HG02938 (cell line): ENCODE measurements around the gene GRIK2.

Experiments used
- ATAC-seq: cut with Tn5 transposase; IDR thresholded peaks from one replicate; pipeline ENCODE4 v1.9.1; 2021; ENCODE audit warnings: mild to moderate bottlenecking, moderate library complexity; ENCODE audit not compliant: unreplicated experiment

The GRIK2 gene

DNA sequence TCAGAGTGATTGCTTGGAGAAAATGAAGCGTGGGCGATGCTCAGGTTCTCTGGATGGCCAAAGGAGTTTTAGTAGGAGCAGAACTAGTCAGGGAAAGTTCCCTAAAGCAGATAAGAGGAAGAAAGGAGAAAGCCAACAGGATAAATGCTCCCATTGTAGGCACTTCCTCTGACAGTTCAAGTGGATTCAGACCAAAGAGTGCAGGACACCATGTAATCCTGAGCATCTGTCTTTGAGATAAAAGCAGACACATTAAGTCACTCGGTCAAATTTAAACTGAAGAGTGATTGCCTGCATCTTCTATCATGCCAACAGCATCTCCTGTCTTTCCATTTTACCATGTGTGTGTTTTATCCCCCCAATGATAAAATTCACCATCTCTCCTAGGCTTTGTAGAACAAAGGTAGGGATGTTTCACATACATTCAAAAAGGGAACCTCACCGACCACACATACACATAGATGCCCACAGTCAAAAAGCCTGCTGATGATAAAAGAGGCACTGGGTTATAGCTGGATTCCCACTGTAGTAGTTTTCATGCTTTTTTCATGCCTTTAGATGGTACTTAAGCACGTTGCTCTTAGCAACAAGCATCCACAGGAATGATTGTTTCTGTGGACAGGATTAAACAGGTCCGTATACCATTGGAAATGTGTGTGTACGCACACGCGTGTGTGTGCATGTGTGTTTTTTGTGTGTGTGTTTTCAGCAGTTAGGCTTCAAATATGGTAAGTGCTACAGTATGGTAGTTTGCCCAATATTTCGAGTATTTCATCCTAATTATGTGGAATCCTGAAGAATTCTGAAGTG lies 7.0 kb downstream of the GRIK2 start:
- no peak for ATAC-seq

DNA sequence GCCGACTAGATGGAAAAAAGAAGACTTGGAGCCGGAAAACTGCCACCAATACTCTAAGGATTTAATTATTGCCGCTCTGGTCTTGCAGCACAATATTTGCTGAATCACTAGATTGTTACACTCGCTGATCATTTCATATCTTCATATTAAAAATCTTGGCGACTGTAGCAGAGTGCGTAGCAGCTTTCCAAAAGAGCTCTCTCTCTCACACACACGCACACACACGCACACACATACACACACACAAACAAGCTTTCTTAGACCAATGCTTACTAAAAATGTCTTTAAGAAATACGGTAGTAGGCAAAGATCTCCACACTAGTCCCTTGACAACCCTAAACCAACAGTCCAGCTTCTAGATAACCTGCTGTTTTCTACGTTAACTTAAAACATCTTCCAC lies 7.7 kb downstream of the GRIK2 start:
- no peak for ATAC-seq

DNA sequence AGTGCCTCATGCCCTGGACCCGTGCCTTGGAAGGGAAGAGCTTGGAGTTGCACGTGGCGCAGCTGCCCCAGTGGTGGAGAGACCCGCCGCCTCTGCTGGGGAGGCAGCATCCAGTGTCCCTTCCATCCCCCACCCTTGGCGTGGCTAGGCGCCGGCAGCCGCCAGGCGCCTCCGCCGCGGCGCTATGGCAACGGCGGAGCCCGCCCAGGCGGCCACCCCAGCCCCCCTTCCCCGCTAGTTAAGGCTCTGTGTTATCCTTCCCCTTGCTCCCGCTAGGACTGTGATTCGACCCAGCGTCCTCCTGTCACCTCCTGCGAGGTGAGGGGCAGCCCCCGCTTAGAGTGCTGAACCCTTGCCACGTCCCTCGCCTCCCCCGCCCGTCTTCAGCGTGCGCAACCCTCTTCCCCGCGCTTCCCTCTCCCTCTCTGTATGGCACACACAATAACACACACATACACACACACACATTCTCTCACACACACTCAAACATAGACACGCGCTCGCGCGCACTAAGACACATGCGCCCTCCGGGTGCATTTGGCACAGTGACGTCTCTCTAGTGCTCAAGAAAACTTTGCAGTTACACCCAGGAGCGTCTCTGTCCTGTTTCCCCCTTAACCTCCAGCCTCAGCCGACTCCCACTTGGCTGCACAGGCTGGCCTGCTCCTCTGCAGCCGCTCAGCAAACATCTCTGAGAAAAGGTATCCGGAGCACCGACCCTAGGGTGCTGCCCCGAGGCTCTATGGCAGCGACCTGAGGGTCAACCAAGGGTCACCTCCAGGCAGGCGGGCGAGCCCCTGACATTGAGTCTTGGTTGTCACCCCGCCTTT lies 8.5 kb downstream of the GRIK2 start:
- ATAC-seq: no peak

DNA sequence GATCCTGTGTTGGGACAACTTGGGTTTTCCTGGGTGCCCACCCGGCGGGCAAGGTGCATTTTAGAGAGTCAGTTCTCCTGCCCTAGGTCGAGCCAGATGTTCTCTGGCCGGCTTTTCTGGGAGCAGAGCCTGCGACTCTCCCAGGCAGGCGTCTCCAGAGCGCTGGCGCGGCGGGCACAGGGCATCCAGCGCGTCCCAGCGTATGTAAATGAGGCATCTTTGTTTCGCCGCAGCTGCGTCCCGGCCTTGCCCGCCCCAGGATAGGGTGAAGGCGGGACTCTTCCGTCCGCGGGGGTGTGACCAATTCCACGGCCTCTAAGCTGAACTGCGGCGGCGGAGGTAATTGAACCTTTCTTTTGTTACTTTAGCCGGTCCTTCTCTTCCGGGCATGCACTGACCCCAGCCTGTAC lies 9.1 kb downstream of the GRIK2 start:
- no peak for ATAC-seq

DNA sequence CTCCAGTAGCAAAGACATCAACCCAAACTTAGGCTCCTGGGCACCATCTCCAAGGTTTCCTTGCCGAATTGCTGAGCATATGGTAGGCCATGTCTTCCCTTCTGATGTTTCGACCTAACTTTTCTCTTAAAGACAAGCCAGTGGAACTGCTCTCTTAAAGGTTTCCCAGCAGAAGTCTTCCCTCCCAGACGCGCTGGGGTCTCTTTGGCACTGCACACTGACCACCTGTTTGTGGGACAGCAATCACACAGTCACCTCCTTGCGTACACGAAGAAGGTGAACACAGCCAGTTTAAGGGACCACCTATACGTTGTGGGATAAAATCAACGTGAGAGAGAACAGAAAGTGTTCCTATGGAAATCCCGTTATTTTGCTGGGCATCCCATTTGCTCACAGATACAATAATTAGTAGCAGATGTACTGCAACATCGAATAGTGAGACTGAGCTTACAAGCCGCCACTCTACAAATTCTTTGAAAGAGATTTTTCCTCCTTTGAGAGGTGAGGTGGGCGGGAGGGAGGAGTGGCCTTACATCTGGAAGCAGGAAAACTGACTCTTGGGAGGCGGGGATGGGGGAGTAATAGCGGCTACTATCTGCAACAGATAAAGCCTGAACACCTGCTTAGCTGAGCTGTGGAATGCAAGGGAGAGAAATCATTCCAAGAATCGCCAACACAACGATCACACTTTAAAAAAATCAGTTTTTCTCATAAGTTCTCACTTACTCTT lies 9.9 kb downstream of the GRIK2 start:
- ATAC-seq: no peak

DNA sequence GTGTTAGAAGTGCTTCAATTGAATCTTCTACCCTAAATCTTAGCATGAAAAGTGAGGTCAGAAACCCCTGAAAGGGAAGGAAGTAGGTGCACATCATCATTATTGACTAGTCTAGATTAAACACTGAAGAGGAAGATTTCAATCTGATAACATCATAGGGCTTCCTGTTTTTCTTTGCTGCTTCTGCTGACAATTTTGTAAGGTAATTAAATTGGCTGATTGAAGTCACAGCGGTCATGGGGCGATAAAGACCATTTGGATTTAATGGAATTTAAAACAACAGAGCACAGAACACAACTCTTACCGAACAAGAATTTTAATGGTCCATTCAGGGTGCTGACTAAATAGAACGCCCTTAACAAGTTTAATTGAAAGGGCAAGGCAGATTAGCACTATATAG lies 11.3 kb downstream of the GRIK2 start:
- no peak for ATAC-seq

DNA sequence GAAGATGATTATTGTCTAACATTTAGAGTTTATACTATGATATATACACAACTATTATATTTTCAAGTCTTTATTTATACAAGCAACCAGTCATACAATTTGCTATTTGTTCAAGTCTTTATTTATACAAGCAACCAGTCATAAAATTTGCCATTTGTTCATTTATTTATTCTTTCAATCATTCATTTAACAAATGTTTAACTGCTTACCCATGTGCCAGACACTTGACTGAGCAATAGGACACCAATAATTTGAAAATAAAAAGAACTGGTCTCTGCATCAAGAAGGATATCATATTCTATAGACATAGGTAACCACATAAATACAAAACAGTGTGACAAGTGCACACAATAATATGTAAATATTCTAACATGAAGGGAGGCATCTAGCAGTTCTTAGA lies 20.3 kb downstream of the GRIK2 start:
- ATAC-seq: no peak

DNA sequence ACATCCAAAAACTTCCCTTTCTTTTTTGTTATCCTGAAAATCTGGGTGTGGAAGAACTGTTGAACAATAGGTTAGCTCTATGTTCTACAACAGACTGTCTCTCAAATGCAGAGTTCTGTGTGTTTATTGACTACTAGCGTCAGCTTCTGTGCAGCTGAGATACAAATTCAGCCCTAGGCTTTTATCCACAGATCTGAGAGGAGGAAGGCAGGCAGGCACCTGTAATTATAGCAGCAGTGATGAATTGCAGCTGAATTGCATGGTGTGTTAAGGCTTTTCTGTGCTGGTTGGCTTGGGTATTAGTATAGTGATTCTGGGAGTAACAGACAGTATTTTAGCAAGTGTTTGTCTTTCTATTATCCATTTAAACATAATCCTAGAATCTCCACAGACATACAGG lies 24.4 kb downstream of the GRIK2 start:
- no peak for ATAC-seq

DNA sequence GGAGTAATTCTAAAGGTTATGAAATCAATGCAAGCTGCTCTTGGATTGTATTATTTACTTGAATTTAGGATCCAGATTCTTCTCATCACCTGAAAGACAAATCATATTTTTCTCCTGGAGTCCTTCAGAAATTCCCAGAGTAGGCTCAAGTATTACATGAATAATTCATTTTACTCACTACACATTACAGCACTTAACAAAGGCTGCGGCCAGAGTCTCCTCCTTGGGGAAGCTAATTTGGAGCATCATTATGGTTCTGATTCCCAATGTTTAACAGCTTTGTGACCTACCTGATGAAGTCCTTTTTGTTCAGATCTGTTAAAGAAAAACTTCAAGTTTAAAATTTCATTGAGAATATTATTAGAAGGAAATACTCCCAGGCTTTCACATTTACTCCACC lies 28.7 kb downstream of the GRIK2 start:
- ATAC-seq: no peak

DNA sequence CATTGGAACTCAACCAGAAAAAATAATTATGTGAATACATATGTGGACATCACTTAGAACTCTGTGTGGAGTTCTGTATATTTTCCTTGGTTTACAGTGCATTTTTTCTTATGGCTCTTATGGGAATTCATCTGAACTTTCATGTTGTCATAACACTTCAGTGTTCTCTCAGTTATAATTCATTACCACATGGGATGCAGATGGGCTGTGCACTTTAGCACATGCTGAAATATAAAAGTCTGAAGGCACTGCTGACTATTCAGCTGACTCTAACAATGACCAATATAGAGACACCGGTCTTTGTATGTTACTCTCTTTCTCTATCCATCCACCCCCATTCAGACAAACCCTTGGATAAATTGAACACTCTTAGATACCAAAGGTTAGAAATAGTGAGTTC lies 29.3 kb downstream of the GRIK2 start:
- ATAC-seq: no peak

DNA sequence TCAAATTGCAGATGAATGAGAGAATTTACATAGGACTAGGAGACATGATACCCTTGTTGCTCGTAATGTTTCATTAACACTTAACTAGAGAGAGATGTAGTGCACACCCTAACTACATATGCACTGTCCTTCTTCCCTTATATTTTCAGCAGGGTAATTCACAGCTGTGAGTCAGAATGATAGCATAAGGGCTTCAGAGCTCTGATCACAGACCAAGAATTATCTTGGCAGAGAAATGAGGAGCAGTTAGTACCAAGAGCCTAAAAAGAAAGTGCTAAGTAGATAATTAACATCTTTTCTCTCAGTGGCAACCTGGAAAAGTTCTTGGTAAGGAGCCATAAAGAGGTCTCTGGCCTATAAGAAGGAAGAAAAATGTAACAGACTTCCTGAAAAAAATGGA lies 35.8 kb downstream of the GRIK2 start:
- ATAC-seq: no peak

DNA sequence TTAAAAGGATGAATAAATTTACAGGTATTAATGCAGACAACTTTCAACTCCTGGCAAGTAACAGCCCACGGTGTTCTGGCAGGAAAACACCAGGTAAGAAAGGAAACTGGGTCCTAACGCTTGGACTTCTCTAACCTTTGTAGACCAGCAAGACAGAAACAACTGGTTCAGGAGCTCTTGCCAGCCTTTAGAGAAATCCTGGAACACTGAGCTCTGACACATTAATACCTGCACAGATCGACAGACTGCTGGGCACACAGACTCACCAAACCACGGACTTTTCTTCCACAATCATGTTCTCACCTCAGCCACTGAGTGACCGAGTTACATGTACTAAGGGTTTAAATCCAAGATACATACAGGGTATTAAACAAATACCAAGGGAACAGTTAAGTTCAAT lies 36.3 kb downstream of the GRIK2 start:
- no peak for ATAC-seq

DNA sequence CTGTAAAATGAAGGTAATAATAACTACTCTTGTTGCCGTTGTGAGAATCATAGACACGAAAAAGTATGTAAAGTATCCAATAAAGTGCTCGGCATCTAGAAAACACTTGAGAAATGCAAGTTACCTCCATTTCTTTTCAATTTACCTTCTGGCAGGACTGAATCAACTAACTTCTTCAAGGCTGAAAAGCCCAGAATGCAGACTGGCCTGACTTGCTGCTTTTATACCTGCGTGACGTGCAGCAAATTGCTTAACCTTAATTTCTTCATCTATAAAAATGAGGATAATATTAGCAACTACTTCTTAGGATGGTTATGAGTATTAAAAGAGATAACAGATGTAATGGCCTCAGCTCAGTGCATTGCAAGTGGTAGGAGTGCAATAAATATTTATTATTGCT lies 39.6 kb downstream of the GRIK2 start:
- no peak for ATAC-seq

DNA sequence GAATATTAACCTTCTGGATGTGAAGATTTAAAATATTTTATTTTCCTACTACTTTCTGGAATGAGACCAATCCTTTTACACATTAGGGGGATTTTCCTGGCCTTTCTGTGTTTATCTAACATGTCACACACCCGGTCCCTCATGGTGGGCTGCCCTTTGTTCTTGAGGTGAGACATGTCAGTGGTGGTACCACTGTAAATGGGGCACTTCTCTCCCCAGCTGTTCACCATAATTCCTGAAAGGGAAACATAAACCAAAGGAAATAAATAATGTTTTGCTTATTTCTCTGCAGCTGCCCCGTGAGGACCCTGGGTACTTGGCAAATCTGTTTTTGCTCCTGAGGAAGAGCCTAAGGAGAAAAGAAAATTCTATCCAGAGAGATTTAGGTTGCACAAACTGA lies 41.1 kb downstream of the GRIK2 start:
- ATAC-seq: no peak

DNA sequence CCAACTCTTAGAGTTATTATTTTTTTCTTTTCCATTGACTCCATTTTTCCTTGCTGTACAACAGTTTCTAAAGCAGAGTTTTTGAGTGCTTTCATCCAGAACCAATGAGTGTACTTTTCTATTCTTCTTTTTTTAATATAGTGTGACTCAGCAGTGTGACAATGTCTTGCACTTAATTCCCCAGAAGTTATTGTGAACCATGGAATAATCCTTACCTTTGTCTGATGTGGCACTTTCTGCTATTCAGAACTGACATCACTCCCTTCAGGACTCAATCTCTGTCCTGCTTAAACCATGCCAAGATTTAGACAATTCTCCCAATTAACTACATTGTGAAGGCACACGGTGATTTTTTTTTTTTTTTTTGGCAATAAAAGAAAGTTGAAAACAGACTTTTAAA lies 41.5 kb downstream of the GRIK2 start:
- ATAC-seq: no peak

DNA sequence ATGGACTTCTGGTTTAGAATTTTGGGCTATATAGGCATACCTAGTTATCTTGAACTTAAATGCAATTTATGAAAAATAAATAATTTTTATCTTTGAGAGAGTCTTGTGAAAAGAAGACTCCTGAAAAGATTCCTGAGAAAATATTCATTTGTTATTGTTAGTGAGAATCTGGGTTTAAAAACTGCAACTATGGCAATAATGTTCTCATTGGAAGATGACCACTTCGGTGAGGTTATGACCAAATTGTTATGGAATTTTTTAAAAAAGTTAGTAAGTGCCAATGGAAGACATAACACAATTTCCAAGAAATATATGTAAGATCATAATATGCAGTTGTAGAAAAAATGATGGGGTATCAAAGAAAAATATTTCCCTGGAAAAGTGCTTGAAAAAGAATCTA lies 46.3 kb downstream of the GRIK2 start:
- ATAC-seq: no peak

DNA sequence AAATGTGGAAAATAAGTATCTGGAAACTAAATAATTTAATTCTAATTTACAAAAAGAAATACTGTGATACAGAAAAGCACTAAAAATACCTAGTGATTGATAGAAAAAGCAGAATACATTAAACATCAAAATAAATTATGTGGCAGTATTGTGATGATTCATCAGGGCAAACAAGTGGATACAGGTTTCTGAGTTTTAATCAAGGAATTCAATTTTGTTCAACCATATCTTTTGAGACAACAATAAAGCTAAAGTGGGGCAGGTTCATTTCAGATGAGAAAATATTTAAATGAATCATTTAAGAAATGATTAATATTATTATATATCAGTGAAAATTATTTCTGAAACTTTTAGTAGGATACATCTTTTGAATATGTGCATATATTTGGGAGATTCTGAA lies 49.8 kb downstream of the GRIK2 start:
- ATAC-seq: no peak

DNA sequence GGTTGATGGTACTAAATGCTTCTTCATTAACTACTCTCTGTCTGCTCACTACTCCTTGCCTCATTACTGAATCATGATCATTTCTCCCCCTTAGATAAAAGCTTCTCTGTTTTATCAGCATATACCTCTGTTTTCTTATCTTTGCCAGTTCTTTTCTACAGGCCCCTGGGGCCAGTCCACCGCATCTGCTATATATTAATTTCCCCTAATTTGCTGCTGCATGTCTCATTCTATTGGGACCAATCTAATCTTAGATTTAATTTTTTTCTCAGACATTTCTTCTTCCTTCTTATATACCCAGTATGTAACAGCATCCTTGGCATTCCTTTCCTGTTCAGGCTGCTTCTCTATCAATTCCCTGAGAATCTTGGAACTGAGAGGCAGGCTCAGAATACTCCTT lies 51.2 kb downstream of the GRIK2 start:
- no peak for ATAC-seq

DNA sequence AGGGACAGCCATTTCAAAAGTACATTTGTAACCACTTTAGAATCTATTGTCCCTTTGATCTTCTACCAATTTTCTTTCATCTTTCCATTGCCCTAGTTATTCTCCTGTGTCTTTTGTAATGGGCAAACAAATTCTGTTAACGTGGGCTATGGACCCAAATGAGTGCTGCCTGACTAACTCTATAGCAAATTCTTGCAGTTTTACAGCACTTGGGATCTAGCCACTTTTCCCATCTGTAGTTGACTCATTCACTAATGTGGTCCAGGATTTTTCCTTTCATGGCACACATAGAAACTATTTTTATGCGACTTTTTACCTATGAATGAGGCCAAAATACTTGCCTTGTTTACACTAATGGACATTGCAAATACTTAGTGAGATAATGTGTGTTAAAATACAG lies 52.0 kb downstream of the GRIK2 start:
- no peak for ATAC-seq

DNA sequence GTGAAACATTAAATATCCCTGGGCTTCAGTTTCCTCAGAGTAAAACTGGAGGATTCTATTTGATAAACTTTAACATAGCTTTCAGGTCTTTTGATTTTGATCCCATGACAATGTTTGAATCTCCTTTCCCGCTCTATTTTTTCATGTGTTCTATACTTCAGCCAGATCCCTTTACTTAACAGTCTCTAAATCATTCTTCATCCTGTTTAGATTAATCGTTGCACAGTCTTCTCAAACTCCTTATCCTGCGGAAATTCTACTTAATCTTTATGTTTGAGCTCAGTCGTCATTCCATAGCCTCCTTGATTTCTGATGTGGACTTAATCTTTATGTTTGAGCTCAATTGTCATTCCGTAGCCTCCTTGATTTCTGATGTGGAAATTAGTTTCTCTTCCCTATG lies 57.4 kb downstream of the GRIK2 start:
- no peak for ATAC-seq

DNA sequence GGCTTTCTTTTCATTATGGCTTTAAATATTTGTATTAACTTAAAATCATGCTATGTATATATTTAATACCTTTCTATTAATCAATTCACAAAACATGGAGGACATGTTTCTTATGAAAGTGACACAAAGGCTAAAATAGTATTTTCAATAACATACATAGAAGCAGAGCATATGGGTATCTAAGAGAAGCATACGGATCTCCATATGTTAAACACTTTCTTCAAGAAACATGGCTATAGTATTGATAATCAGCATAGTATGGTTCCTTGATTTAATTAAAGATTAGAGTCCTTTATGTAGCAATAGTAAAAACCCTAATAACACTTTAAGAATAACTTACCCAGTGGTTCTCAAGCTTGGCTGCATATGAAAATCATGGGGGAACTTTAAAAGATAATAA lies 58.5 kb downstream of the GRIK2 start:
- ATAC-seq: no peak

DNA sequence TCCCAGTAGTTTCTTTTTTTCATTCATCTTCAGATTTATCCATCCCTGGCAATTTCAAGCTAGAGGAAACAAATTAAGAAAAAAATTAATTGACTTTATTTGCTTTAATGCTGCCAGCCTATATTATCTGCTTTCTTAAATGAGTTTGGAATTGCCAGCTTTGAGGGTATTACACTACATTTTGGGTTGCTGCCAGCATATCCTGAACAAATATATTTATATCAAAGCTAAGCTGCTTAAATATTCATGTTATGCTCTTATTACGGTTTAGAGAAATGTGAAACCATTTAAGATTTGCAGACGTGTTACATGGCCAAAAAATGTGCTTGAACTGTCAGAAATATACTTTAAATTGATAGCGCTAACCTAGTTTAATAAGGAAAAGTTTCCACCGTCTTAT lies 59.7 kb downstream of the GRIK2 start:
- ATAC-seq: no peak
